Liver (tissue), 9 donors: ENCODE data around the gene BRD1. TPM values are rescaled to one million over a fixed set of nuclear protein-coding genes. Genes with fewer than 3 reads are reported as not detected.
"Not testable (repeated sequence)": the region's sequence is repeated elsewhere in the genome, so short reads cannot be mapped to it uniquely, and the experiment has no call there.

Experiments used
- DNase-seq: peaks from one replicate; pipeline ENCODE4 v3.0.0-alpha.2; 2017; ENCODE audit warnings: low spot score
- H3K27ac ChIP-seq, 2 donors: one replicate each; pipeline ENCODE4 v1.7.0; 2013; ENCODE audit warnings: inconsistent platforms in 2 of 2, low read length in 2 of 2, control low read depth in 1 of 2, low read depth in 1 of 2, mild to moderate bottlenecking in 1 of 2
- H3K27me3 ChIP-seq, 4 donors: one replicate each; pipeline versions ENCODE4 v1.6.1 to v1.7.0; 2013; ENCODE audit warnings: low read length in 3 of 4, inconsistent platforms in 1 of 4, mild to moderate bottlenecking in 1 of 4, moderate library complexity in 1 of 4; ENCODE audit not compliant: control insufficient read depth in 4 of 4, insufficient read depth in 4 of 4
- H3K36me3 ChIP-seq, 4 donors: one replicate each; pipeline versions ENCODE4 v1.6.1 to v1.7.0; 2013; ENCODE audit warnings: low read length in 3 of 4, mild to moderate bottlenecking in 3 of 4, low read depth in 1 of 4, moderate library complexity in 1 of 4; ENCODE audit not compliant: control insufficient read depth in 4 of 4, insufficient read depth in 3 of 4
- H3K4me1 ChIP-seq, 4 donors: one replicate each; pipeline versions ENCODE4 v1.6.1 to v1.7.0; 2013; ENCODE audit warnings: low read length in 3 of 4, mild to moderate bottlenecking in 3 of 4, moderate library complexity in 1 of 4; ENCODE audit not compliant: control insufficient read depth in 4 of 4, insufficient read depth in 4 of 4
- H3K4me3 ChIP-seq, 3 donors: one replicate each; pipeline versions ENCODE4 v1.6.1 to v1.7.0; 2013; ENCODE audit warnings: low read length in 3 of 3, control low read depth in 1 of 3, low read depth in 1 of 3, mild to moderate bottlenecking in 1 of 3
- H3K9ac ChIP-seq, 2 donors: one replicate each; pipeline ENCODE4 v1.7.0; 2013; ENCODE audit warnings: low read length in 2 of 2, mild to moderate bottlenecking in 2 of 2, moderate library complexity in 2 of 2, control low read depth in 1 of 2, low read depth in 1 of 2
- H3K9me3 ChIP-seq, 4 donors: one replicate each; pipeline versions ENCODE4 v1.6.1 to v1.7.0; 2013; ENCODE audit warnings: low read length in 3 of 4; ENCODE audit not compliant: control insufficient read depth in 4 of 4
- EGR1 ChIP-seq, 2 donors: IDR thresholded peaks; 2 replicates each; pipeline ENCODE4 v1.6.1; 2016 to 2018; ENCODE audit warnings: antibody characterized with exemption in 2 of 2, low read depth in 2 of 2
- FOXA1 ChIP-seq: IDR thresholded peaks from 2 replicates; pipeline ENCODE4 v1.6.1; 2016; ENCODE audit warnings: antibody characterized with exemption
- FOXA2 ChIP-seq: IDR thresholded peaks from 2 replicates; pipeline ENCODE4 v1.6.1; 2016; ENCODE audit warnings: antibody characterized with exemption
- HNF4G ChIP-seq: IDR thresholded peaks from 2 replicates; pipeline ENCODE4 v1.6.1; 2016; ENCODE audit warnings: antibody characterized with exemption
- NR2F2 ChIP-seq: IDR thresholded peaks from 2 replicates; pipeline ENCODE4 v1.6.1; 2016; ENCODE audit warnings: antibody characterized with exemption
- RAD21 ChIP-seq, 2 donors: IDR thresholded peaks; 2 replicates each; pipeline ENCODE4 v1.6.1; 2016; ENCODE audit warnings: antibody characterized with exemption in 2 of 2, mild to moderate bottlenecking in 2 of 2
- RXRA ChIP-seq, 2 donors: IDR thresholded peaks; 2 replicates each; pipeline ENCODE4 v1.6.1; 2017 to 2018; ENCODE audit warnings: antibody characterized with exemption in 2 of 2, mild to moderate bottlenecking in 1 of 2
- SP1 ChIP-seq: IDR thresholded peaks from 2 replicates; pipeline ENCODE4 v1.6.1; 2018; ENCODE audit warnings: antibody characterized with exemption, mild to moderate bottlenecking
- TAF1 ChIP-seq: conservative IDR thresholded peaks from 2 replicates; pipeline ENCODE4 v1.6.1; 2016; ENCODE audit warnings: antibody characterized with exemption, mild to moderate bottlenecking
- WGBS: extraction: QIAGEN DNeasy Blood & Tissue Kit; methylation state at CpG from one replicate; pipeline ENCODE4 v1.1.7; 2013; 5-methylcytosine and 5-hydroxymethylcytosine counted together
- polyA plus RNA-seq, 2 donors: library from polyadenylated mRNA; stranded (reverse) in 1 of 2; unstranded in 1 of 2; fragments of 200-250 nt in 1 of 2; fragments of >200 nt in 1 of 2; fragmentation: Nextera tagmentation in 1 of 2; extraction: Ambion mirVana in 1 of 2; gene quantifications; one replicate each; pipeline versions ENCODE4 v1.2.1 to v1.2.3, GENCODE V29; 2013 to 2015
- total RNA-seq, 2 donors: library from RNA; depleted of rRNA; stranded (reverse); fragments of >200 nt; gene quantifications; one replicate each; pipeline ENCODE4 v1.2.3, GENCODE V29; 2014
- TF ChIP-seq, protein P1 (sequence below): IDR thresholded peaks from 2 replicates; pipeline ENCODE4 v1.6.1; 2016; ENCODE audit warnings: antibody characterized with exemption
- TF ChIP-seq, protein P2 (sequence below): IDR thresholded peaks from 2 replicates; pipeline ENCODE4 v1.6.1; 2016; ENCODE audit warnings: antibody characterized with exemption
- donor health status: healthy.
- donor health status: healthy.
- donor health status: healthy.
- donor health status: healthy.
- donor health status: healthy.

The BRD1 gene
- total and polyA plus RNA-seq, 4 donors = 3.3 to 20.7 (median 11.6) TPM

DNA sequence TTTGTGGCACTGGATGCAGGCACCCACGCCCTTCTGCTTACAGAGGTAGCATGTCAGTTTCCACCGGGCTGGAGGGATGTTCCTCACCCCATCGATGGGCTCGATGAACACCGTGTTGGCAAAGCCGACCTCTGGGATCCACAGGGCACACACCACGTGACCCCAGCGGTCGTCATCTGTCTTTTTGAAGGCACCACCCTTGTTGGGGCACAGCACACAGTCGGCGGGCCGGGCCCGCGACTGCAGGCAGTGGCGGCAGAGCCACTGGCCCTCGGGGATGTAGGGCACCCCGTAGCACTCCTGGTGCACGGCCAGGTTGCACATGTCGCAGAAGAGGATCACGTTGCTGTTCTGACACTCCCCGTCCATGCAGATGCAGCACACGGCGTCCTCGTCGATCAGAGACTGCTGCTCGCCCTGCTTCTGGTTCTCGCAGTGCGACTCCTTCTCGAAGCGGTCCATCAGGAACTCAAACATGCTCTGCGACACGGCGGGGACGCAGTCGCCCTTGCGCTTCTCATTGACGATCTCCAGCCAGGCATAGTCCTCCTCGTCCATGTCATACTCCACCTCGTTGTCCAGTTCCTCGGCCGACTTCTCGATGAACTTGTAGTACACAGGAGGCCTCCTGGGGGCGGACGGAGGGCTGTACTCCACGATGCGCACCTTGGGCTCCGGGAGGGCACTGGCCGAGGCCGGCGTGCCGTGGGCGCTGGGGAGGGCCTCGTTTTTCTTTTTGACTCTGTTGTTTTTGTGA is 4.2 kb downstream of the BRD1 start:
- DNase-seq = no peak
- TF ChIP-seq, protein P1, sequence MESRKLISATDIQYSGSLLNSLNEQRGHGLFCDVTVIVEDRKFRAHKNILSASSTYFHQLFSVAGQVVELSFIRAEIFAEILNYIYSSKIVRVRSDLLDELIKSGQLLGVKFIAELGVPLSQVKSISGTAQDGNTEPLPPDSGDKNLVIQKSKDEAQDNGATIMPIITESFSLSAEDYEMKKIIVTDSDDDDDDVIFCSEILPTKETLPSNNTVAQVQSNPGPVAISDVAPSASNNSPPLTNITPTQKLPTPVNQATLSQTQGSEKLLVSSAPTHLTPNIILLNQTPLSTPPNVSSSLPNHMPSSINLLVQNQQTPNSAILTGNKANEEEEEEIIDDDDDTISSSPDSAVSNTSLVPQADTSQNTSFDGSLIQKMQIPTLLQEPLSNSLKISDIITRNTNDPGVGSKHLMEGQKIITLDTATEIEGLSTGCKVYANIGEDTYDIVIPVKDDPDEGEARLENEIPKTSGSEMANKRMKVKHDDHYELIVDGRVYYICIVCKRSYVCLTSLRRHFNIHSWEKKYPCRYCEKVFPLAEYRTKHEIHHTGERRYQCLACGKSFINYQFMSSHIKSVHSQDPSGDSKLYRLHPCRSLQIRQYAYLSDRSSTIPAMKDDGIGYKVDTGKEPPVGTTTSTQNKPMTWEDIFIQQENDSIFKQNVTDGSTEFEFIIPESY = no peak
- no peak for TF ChIP-seq FOXA2
- no peak for TF ChIP-seq RAD21 (IDR thresholded peaks at IDR 0.05)
- TF ChIP-seq RXRA (IDR thresholded peaks at IDR 0.05) = no peak
- TF ChIP-seq, protein P2, sequence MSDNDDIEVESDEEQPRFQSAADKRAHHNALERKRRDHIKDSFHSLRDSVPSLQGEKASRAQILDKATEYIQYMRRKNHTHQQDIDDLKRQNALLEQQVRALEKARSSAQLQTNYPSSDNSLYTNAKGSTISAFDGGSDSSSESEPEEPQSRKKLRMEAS = no peak
- TF ChIP-seq TAF1 = no peak
- TF ChIP-seq FOXA1 = no peak
- no peak for TF ChIP-seq HNF4G
- no peaks in the 10 kb centered on the region for H3K9me3 ChIP-seq
- peaks cover 14 to 19% (median 17%) of the 10 kb centered on the region in 4 donors for H3K36me3 ChIP-seq
- H3K27ac ChIP-seq = no peak overlapping the region
- 96% methylated on average over 53 of the region's 53 CpGs for whole genome bisulfite sequencing
- H3K4me1 ChIP-seq = peaks cover 17 to 43% (median 26%) of the 10 kb centered on the region in 4 donors
- H3K27me3 ChIP-seq = no peaks in the 10 kb centered on the region
- no peak overlapping the region for H3K4me3 ChIP-seq
- no peak overlapping the region for H3K9ac ChIP-seq

DNA sequence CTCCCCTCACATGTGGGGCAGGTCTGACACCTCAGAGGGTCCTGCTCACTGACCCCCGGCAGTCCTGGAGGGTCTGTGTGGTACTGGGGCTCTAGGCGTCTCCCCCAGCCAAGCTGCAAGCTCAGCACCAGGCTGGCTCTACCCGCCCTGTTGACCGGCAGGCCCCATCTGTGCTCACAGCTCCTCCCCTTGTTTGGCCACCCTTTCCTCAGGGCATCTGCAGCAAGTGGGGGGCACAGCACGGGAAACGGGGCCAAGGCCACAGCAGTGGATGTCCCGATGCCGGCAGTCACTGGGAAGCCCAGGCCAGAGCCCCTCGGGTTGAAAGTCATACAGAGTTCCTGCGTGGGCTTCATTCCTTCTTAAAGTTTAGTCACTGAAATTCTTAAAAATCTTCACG is 5.9 kb downstream of the BRD1 start:
- DNase-seq, H3K27ac ChIP-seq, H3K9ac ChIP-seq, H3K4me3 ChIP-seq, H3K9me3 ChIP-seq, H3K27me3 ChIP-seq: not testable (repeated sequence)
- 85% methylated on average over 11 of the region's 11 CpGs for WGBS
- Histone ChIP-seq H3K36me3 (peaks cover 21 to 28% (median 23%) of the 10 kb centered on the region in 4 donors), H3K4me1 (peaks cover 15 to 46% (median 26%) of the 10 kb centered on the region in 4 donors)

DNA sequence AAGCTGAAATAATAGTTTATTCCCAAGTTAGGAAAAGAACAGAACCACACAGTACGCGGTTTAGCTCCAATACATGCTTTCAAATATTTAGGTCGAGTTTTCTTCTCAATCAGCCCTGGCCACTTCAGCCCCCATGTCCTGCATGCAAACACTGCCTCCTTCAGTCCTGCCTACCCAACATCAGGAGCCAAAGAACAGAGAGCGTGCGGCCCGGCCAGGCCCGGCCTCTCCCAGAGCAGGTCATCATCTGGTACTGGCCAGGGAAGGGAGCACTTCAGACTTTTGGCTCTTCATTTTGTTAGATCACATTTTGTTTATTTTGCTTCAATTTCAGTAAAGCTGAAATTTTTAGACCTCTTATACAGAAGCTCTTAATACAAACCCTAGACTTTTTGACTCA is 6.7 kb downstream of the BRD1 start:
- Histone ChIP-seq H3K9ac (no peak overlapping the region), H3K27ac (no peak overlapping the region), H3K4me3 (no peak overlapping the region), H3K36me3 (peaks cover 21 to 28% (median 24%) of the 10 kb centered on the region in 4 donors), H3K4me1 (peaks cover 15 to 44% (median 23%) of the 10 kb centered on the region in 4 donors), H3K9me3 (no peaks in the 10 kb centered on the region), H3K27me3 (no peaks in the 10 kb centered on the region)
- 58% methylated on average over 7 of the region's 7 CpGs for WGBS
- TF ChIP-seq, protein P1 = no peak
- TF ChIP-seq FOXA1 = no peak
- peak; percentile 27 to 47 for TF ChIP-seq RAD21 (IDR thresholded peaks at IDR 0.05)
- TF ChIP-seq EGR1 (IDR thresholded peaks at IDR 0.05; ENCODE audit: low read depth in 2 of 2) = no peak
- TF ChIP-seq SP1 = no peak
- no peak for TF ChIP-seq HNF4G
- no peak for TF ChIP-seq NR2F2
- DNase-seq = no peak
